Prostate gland (tissue), 2 donors: Measurements from ENCODE around the gene KCNT2.

ENCODE experiments used
- CTCF ChIP-seq, 4 experiments: fragments of 200-600 bp in 2 of 4; fragments of 450-650 bp in 2 of 4; sonication (generic) in 2 of 4; IDR thresholded peaks; 1 replicate in 3 of 4; 2 replicates in 1 of 4; pipeline ENCODE4 v1.5.1; 2016 to 2019; ENCODE audit warnings: antibody characterized with exemption in 4 of 4, mild to moderate bottlenecking in 2 of 4, moderate library complexity in 2 of 4
- POLR2A ChIP-seq: fragments of 450-650 bp; IDR thresholded peaks from one replicate; pipeline ENCODE4 v1.6.1; 2016; ENCODE audit warnings: antibody characterized with exemption, mild to moderate bottlenecking

- no peak for TF ChIP-seq CTCF (IDR thresholded peaks at IDR 0.05)
- TF ChIP-seq POLR2A: no peak
These were observed 263.8 kb downstream of the KCNT2 start for GRCh38 chr1:196344453-196344852.
